ENCODE results near the gene AMOTL2. TPM values are rescaled to one million over a fixed set of nuclear protein-coding genes. Genes with fewer than 3 reads are reported as not detected.

Gene AMOTL2
- not detected in 2 replicates for total RNA-seq

DNA sequence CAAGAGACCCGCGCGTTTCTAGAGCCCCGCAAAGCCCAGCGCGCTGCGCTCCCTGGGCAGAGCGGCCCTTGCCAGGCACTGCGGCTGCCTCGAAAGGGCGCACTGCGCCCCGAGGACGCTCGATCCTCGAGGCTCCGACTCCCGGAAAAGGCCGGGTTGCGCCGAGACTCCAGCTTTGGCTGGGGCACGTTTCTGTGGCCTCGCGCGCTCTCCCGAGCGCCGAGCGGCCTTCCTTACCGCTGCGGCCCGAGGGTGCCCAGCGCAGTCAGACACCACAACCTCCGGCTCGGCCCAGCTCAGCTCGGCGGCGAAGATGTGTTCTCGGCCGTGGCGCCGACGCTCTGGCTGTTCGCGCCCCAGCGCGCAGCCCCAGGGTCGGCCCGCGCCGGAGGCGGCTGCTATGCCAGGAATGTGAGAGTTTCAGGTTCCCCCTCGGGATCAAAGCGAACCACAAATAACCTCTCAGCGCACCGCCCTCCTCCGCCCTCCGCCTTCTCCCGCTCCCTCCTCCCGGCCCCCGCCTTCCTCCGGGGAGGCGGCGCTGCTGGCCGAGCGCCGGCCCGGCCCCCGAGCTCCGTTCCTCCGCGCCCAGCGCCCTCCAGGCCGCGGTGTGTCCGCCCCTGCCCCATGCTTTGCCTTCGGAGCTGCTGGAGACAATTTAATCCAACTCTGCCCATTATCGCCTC, at the start of gene AMOTL2:
TSS of gene AMOTL2 (minus strand) at position 343 of the 686 bp plus-strand sequence. CDS start 3,014 bp downstream, outside the sequence.
- intact Hi-C loops (cut with micrococcal nuclease), result no loop called here
- DNase-seq (no peak), ATAC-seq (ENCODE audit: low read depth) (no peak)
- Mint-ChIP-seq H3K4me1 (peaks cover 11% of the 10 kb centered on the region), H3K27ac (no peak within 1 kb of the TSS), H3K36me3 (ENCODE audit: low read depth) (no peaks in the 10 kb centered on the region), H3K27me3 (peaks cover 51% of the 10 kb centered on the region), H3K4me3 (peak within 1 kb of the TSS; percentile 65), H3K9me3 (no peaks in the 10 kb centered on the region)
- TF ChIP-seq, protein P1, sequence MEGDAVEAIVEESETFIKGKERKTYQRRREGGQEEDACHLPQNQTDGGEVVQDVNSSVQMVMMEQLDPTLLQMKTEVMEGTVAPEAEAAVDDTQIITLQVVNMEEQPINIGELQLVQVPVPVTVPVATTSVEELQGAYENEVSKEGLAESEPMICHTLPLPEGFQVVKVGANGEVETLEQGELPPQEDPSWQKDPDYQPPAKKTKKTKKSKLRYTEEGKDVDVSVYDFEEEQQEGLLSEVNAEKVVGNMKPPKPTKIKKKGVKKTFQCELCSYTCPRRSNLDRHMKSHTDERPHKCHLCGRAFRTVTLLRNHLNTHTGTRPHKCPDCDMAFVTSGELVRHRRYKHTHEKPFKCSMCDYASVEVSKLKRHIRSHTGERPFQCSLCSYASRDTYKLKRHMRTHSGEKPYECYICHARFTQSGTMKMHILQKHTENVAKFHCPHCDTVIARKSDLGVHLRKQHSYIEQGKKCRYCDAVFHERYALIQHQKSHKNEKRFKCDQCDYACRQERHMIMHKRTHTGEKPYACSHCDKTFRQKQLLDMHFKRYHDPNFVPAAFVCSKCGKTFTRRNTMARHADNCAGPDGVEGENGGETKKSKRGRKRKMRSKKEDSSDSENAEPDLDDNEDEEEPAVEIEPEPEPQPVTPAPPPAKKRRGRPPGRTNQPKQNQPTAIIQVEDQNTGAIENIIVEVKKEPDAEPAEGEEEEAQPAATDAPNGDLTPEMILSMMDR (IDR thresholded peaks at IDR 0.05), result no peak
- POLR2A ChIA-PET, result no interaction called here
- CTCF ChIA-PET, result no interaction called here

DNA sequence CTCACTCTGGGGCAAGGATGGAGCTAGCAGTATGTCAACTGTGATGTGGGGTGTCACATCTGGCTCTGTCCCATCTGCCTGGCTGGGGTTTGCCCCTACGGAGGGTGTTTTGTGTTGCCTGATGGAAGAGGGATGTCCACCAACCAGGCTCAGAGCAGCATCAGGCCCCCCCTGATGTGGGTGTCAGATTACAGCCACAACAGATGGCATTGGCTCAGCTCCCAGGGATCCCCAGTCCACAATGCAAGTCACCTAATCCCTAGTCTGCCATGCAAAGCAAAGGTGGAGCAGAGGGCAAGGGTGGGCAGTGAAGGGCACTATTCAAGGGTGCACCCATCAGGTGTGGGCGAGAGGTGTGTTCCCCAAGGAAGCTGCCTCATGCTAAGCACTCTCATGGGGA, 48.9 kb upstream of the AMOTL2 start:
- intact Hi-C loops (cut with micrococcal nuclease), result no loop called here
- POLR2A ChIA-PET, result no interaction called here
- H3K27ac Mint-ChIP-seq, result no peak overlapping the region
- H3K9me3 Mint-ChIP-seq, result no peaks in the 10 kb centered on the region
- H3K27me3 Mint-ChIP-seq, result peaks cover 17% of the 10 kb centered on the region
- no peaks in the 10 kb centered on the region for H3K36me3 Mint-ChIP-seq (ENCODE audit: low read depth)
- TF ChIP-seq, protein P1 (IDR thresholded peaks at IDR 0.05), result no peak
- H3K4me1 Mint-ChIP-seq, result no peaks in the 10 kb centered on the region
- CTCF ChIA-PET, result no interaction called here
- DNase-seq, result no peak
- H3K4me3 Mint-ChIP-seq, result no peak overlapping the region
- no peak for ATAC-seq (ENCODE audit: low read depth)

GRCh38 chr3:134419960-134420321, 45.7 kb upstream of the AMOTL2 start:
- CTCF ChIA-PET, result no interaction called here
- Mint-ChIP-seq H3K9me3 (no peaks in the 10 kb centered on the region), H3K27ac (no peak overlapping the region), H3K4me3 (no peak overlapping the region), H3K4me1 (no peaks in the 10 kb centered on the region), H3K36me3 (ENCODE audit: low read depth) (no peaks in the 10 kb centered on the region), H3K27me3 (peaks cover 11% of the 10 kb centered on the region)
- POLR2A ChIA-PET, result no interaction called here
- ATAC-seq (ENCODE audit: low read depth), result no peak
- TF ChIP-seq, protein P1 (IDR thresholded peaks at IDR 0.05), result no peak
- DNase-seq, result no peak
- intact Hi-C loops (cut with micrococcal nuclease), result no loop called here

GRCh38 chr3:134419214-134419959, 45.1 kb upstream of the AMOTL2 start:
- DNase-seq (no peak), ATAC-seq (ENCODE audit: low read depth) (no peak)
- ChIA-PET POLR2A (no interaction called here), CTCF (no interaction called here)
- TF ChIP-seq, protein P1 (IDR thresholded peaks at IDR 0.05), result no peak
- no peak overlapping the region for H3K27ac Mint-ChIP-seq
- no peak overlapping the region for H3K4me3 Mint-ChIP-seq
- no peaks in the 10 kb centered on the region for H3K36me3 Mint-ChIP-seq (ENCODE audit: low read depth)
- peaks cover 14% of the 10 kb centered on the region for H3K27me3 Mint-ChIP-seq
- intact Hi-C loops (cut with micrococcal nuclease), result no loop called here
- peaks cover 3% of the 10 kb centered on the region for H3K9me3 Mint-ChIP-seq
- H3K4me1 Mint-ChIP-seq, result no peaks in the 10 kb centered on the region

DNA sequence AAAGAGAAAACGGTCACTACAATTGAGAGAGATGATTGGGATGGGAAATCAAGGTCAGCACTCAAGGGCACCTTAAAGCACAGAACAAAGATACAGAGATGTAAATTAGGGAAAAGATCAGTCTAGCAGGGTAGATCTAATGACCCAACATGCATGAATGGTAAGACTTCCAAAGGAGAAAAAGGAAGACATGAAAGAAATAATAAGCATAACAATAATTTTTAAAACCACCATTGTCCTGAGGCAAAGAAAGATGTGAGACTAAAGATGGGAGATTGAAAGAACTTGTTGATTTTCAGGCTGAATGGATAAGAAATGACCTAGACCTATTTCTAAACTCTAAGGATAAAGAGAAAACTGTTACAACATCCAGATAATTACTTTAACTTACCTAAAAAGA, 34.8 kb upstream of the AMOTL2 start:
- intact Hi-C loops (cut with micrococcal nuclease), result no loop called here
- Mint-ChIP-seq H3K36me3 (ENCODE audit: low read depth) (no peaks in the 10 kb centered on the region), H3K9me3 (peaks cover 2% of the 10 kb centered on the region), H3K4me3 (no peak overlapping the region), H3K27me3 (peaks cover 50% of the 10 kb centered on the region), H3K27ac (no peak overlapping the region), H3K4me1 (no peaks in the 10 kb centered on the region)
- TF ChIP-seq, protein P1 (IDR thresholded peaks at IDR 0.05), result no peak
- CTCF ChIA-PET, result no interaction called here
- POLR2A ChIA-PET, result no interaction called here
- DNase-seq (no peak), ATAC-seq (ENCODE audit: low read depth) (no peak)
